NCI-H146 treated with DMSO at 0.1 percent for 48 hours (cell line): ENCODE results near the gene DMD.
"Not testable (repeated sequence)": the region's sequence is repeated elsewhere in the genome, so short reads cannot be mapped to it uniquely, and the experiment has no call there.

Experiments used
- DNase-seq: peaks from one replicate; lab custom pipeline; 2025; ENCODE audit not compliant: unreplicated experiment; lab: John Stamatoyannopoulos, UW

The DMD gene

DNA sequence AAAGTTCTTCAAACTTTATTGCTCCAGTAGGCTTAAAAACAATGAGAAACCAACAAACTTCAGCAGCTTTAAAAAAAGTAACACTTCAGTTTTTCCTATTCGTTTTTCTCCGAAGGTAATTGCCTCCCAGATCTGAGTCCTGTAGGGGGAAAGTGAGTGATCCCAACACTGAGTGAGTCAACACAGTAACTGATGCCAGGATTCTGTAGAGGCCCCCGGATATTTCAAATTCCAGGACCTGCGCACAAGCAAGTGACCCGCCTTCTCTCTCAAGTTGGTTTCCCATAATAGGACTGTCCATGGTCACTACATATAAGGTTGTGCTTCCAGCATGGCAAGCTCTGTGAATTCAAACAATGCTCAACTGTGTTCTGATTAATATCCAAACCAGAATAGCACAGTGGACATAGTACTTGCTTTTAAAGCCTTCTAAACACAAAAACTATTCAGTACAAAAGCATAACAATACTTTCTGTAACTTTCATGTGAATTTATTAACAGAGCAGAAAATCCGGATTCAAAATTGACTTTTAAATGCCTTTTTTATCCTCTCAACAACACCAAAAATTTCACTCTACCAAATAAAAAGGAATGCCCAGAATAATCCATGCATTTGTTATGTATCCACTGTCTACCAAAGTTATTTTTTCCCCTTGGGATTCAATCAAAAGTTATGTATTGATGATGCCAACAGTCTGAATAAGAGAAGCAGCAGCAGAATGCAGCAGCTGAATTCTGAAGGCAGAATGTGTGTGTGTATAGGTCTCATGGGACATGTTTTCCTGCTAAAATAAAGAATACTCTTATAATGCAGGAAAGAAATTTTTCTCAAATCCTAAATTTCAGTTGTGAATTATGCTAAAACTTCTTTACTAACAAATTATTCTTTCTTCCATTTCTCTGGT, at the start of gene DMD:
DMD (minus strand) TSS at position 194 of the 905 bp plus-strand sequence. CDS start 237 bp downstream, outside the sequence.
- DNase-seq: no peak

DNA sequence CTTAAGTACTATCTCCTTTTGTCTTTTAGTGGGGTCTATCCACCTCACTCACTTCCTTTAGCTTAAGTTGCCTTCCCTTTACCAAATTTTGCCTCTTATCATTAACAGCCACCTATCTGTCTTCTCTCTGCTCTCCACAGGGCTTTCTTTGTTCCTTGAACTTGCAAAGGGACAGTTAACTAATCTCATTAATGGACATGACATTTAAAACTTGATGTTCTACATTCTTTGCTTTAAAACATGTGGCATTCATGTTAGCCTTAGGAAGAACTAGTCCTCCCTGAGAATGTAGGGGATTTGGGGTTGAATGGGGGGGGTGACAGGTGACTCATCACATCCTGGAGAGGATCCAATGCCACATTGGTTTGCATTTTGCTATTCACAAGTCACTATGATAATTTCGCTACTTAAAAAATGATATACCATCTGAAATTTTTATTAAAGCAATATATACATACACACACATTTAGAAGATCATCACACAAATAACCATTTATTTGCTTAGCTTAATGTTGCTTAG, 41.0 kb upstream of the DMD start:
- DNase-seq: no peak

DNA sequence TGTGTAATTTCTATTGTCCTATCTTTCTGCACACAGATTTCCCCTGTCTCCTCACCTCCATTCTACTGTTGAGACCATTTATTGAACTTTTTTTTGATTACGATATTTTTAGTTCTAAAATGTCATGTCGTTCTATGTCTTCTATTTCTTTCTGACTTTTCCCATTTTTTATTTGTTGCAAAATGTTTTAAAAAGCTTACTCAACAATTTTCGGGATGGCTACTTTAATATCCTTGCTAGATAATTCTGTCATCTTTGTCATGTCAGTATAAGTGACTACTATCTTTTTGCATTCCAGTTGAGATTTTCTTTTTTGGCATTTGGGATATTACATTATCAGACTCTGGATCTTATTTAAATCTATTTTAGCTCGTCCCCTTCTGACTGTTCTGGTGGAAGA, 7.5 kb upstream of the DMD start:
- no peak for DNase-seq

DNA sequence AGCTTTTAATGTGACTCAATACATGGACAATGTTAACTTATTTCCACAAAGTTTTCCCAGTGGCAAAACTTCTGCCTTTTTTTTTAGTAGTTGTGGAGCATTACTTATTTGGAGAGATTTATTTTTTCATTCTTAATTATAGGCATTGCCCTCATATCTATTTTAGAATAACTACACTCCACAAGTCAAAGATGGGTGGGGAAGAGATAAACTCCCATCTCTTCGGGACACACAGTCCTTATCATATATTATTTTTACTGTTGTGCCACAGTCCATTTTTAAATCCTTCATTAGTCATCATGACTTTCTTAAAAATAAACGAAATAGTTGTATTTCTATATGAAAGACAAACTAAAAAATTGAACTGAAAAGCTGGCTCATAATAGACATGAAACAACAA, 1.2 kb downstream of the DMD start:
- no peak for DNase-seq

DNA sequence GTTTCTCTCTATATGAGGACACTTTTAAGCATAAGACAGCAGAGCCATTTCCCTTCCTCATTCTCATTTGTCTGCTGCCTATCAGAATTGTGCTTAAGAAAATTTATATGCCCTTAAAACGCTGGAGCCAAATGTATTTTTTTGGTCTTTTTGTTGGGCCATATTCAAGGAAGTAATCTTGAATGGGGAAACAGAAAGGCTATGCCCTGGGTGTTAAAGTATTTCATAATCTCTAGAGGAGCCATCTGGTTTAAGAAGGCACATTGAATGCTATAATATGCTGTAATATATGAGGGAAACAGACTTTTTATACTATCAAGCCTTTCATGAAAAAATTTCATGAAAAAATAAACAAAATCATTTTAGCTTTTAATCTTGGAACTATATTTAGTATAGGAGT, 4.3 kb downstream of the DMD start:
- no peak for DNase-seq

DNA sequence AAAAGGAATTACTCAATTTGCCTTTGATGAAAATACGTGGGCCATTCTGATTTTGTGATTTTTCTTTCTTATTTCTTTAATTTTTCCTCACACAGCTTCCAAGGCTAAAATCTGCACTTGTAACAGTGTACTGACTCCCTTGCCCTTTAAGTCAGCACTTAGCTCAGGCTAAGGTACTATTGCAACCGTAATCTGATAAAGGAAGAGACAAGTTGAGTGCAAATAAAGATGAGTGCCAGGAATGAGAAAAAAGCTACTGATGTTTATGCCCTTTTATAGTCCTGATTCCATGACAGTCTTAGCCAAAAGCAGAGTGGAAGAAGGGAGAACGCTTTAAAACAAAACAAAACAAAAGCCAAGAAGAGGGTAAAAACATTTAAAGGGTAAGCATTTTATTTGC, 6.0 kb downstream of the DMD start:
- DNase-seq: no peak

DNA sequence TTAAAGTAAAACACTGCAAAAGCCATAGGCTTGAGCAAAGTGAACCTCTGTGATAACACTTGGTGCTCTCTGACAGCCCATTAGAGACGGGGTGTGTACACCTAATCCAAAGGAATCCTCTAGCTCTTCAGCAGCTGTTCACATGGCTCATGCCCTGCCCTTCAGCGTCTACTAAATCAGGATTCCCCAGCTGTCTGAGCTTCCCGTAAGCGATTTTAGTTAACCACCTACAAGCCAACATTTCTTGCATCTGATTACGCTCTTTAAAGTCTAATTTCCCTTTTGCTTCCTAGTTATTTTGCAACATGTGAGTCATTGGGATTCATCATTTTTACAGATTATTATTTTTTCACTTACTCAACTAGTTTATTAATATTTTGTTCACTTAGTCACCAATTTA, 6.5 kb downstream of the DMD start:
- no peak for DNase-seq

DNA sequence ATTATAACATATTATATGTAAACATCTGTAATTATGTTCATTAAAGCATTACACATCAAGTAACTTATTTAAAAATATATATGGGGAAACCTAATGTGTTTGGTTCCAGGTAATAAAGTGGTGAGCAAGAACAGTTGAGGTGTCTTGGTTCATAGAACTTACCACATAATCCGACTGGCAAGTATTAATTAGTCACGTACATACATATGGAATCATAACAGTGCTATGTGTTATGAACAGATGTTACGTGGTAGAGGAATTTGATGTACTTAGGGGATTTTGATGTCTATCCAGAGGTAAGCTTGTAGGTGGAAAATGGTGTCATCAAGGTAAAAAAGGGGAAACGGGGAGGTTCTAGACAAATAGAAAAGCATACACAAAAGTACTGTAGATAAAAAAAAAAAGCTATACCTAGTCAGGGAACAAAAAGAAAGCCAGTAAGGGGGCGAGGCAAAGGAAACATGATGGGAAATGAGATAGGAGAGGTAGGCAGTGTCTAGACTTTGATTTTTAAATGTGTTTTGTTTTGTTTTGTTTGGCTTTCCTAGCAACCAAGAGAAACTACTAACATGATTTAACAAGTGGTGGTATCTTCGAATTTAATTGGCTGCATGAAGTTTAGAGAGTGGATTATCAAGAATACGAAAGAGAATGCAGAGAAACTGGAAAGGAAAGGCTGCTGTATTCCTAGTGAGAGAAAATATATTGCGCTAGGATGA, 12.6 kb downstream of the DMD start:
- no peak for DNase-seq

DNA sequence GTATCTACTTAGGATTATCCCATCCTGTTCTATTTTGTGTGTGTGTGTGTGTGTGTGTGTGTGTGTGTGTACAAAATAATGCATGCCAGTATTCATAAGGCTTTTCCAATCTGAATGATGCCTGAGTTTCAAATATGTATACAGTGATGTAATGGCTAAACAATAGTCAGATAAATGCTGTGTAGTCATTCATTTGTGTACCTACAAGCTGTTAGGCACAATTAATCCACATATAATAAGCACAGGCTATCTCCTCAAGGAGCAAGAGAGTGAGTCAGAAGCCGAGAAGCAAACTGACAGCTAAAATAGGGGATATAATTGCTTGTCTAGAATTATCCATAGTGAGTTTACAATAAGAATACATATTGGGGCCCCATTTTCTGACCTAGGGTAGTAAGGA, 15.7 kb downstream of the DMD start:
- DNase-seq: no peak

DNA sequence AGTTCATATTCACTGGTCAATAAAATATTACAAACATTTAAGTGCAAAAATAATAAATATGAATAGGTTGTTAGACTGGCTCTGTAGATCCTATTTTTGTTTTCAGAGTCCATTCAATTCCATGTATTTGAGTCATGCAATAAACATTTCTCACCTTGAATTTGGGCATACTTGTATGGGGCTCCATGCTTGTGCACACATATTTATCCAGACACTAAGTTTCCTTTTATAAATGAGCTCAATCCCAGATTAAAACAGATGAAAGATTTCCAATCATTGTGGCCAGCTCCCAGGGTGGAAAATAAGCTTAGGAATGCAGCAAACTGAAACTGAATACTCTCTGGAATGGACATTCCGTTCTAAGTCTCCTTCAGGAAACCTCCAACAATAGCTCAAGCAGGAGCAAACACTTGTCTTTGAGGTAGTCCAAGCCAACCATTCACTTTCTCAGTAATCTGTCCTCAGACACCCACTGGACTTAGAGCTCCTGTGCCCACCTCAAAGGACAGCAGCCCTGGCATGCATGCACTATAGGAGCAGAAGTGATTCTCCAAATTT, 16.4 kb downstream of the DMD start:
- no peak for DNase-seq

DNA sequence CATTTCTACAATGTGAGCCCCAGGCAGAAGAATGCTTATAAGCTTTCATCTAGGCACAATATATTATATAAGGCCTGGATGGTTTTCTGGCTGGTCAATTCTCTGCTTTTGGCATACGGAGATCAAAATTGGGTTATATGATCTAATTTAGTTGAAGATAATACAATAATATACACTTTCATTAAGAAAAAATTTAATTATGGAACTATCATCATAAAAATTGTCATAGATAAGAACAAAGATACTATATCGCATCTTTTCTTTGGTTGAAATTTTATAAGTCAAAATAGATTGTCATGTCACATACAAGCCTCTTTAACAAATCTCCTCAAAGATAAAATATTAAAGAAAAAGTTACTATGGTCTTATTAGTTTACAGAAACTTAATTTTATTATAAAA, 17.1 kb downstream of the DMD start:
- DNase-seq: no peak

DNA sequence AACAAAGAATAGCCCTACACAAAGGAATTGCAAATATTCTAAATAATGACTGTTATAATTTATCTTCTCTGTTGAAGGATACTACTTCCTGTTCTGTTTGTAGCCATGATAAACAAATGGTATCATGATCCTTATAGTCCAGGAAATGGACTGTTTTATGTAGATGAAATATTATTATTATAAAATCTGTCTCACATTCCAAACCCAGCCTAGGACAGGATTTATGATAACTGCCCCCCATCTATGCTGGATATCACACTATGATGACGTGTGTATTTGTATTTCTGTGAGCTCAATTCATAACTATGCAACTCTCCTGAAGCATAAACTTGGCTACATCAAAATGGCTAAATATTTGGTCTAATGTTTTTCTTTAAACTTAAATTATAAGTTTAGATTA, 21.3 kb downstream of the DMD start:
- no peak for DNase-seq

DNA sequence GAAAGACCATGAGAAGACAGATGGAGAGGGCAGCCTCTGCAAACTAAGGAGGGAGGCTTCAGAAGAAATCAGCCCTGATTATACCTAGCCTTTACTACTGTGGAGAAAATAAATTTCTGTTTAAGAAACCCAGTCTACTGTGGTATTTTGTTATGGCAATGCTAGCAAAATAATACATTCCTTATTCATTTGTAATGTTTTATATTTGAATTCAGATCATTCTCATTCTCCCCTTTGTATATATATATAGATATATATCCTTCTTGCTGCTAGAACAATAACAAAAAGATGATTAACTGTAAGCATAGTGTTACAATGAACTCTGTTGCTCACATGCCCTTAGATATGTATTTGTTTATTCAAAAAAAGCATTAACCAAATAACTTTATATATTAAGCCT, 22.5 kb downstream of the DMD start:
- no peak for DNase-seq

DNA sequence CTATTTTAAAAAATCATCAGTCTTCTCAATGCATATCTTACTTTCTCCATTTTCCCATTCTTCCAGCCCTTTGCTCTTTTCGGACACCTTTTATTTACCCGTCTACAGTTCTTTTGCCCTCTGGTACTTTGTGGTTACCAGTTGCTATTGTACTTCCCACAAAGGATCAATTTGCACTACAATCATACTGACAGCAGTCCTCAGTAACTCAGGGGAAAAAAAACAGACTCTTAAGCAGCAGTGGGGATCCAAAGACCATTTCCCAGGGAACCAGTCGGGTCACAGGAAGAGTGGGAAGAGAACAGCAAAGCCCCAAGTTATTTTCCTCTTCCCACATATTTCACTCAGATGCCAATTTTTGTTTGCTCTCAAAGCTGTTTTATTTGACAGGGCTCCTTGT, 23.1 kb downstream of the DMD start:
- no peak for DNase-seq

DNA sequence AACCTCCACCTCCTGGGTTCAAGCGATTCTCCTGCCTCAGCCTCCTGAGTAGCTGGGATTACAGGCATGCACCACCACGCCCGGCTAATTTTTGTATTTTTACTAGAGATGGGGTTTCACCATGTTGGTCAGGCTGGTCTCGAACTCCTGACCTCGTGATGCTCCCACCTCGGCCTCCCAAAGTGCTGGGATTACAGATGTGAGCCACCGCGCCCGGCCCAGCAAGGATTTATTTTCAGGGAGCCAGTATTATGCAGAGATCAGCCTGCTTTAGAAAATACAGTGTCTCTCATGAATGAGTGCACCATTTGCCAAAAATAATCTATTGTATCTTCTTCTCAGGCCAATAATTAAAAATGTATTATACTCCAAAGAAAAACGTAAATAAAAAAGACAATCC, 26.5 kb downstream of the DMD start:
- not testable (repeated sequence) for DNase-seq

DNA sequence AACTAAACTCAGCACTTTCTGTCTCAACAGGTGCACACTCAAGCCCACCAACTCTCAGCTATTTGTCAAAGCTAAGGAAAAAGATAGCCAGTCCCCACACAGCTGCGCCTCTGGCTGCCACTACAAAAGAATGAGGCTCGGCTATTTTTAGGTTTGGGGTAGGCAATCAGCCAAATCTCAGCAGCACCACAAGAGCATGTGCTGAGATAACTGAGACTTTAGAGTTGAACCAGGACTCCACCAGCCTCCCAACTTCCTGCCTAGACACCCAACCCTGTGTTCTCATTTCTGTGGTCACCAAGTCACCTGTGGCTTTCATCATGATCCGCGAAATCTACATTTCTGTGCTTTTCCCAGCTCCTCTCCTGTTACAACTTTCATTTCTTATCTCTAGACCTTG, 28.0 kb downstream of the DMD start:
- no peak for DNase-seq

DNA sequence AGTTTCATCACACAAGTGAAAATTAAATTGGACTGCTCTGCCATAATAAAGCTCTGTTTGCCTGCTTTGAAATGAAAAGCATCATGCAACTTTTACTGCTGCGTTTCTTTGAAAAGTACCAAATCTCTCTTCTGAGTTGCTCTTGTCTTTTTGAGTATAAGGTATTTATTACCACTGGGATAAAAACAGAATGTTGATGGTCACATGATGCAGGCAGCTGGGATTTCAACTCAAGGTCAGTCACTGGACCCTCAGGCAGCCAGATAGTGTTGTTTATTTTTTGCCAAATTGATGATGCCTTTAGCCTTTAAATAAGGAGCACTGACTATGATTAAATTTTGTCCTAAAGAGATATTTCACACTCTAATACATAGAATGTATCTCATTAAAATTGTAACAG, 32.7 kb downstream of the DMD start:
- DNase-seq: no peak

DNA sequence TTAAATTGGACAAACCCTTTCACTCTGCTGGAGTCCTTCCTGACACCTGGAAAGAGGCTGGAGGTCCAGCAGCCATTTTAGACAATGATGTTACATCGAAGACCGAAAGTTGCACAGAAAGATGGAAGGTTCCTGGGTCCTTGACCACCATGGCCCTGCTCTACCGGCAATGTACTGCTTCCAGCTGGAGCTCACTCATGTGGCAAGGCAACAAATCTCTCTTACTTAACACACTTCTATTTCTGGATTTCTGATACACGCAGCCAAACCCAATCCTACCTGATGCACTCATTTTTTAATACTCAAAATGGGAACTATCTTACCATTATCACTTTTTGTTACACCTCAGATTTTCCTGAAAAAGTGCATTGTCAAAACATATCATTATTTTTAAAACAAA, 33.1 kb downstream of the DMD start:
- no peak for DNase-seq

DNA sequence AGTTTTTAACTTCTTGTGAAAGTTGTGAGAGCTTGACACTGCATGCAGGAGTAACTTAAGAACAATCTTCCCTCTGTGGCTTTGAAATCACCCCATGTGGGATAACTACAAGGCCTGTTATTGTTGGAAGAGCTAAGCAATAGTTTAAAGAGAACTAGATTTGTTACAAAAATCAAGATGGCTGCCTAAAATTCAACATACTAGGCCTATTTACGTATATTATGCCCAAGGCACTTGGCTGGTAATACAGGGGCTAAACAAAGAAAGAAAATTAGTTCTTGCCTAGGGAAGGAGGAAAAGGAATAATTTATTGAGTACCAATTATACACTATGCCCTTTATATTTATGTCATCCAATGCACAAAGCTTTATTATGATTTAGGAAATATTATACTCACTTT, 36.1 kb downstream of the DMD start:
- no peak for DNase-seq

DNA sequence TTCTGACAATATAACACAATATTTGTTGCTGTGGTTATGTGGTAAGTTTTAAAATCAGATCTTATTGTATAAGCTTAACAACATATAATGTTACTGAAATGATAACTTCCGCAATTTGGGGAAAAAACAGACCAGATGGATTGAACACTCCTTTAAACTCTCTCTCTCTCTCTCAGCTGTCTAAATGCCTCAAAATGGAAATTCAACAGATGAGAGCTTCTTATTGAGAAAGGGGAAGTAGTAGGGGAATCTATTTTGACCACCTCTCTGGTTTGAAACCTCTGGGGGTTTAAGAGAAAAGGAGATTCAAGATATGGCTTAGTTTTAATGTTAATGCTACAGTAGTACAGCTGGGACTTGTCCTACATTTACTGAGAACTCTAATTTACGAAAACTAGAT, 40.3 kb downstream of the DMD start:
- no peak for DNase-seq

DNA sequence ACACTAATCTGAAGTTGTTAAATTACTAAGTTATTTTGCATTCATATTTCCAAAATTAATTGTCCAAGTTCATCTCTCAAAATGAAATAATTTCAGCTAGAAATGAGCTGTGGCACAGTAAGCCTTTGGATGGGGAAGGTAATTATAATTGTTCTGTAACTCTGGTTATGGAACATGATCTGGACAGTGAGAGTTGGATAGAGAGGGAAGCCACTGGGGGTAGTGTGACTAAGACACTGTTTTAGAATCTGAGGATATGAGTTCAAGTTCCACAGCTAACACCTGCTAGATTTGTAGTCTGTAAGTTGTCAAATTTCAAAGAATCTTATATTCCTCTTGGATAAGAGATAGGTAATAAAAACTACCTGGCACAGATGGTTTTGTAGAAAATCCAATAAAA, 49.5 kb downstream of the DMD start:
- no peak for DNase-seq

DNA sequence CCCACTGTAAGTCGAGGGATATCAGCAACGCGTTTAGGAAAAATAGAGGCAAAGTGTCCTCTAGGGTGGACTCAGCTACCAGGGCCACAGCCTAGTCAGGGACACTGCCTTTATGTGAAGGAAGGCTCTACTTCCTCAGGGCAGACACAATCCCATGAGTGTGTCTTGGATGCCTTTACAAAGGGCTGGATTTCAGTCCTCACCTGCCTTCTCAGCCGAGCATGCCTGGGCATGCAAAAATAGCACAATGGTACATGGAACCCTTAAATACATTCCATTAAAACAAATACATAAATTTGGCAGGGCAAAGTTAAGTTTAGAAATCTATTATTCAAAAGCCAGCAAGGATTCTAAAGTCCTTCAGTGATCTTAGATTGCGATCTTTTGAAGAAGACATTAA, 51.1 kb downstream of the DMD start:
- no peak for DNase-seq
